Renal cortical epithelial cell (primary cell): Measurements from ENCODE around the gene PPP1R3D. TPM values are rescaled to one million over a fixed set of nuclear protein-coding genes. Genes with fewer than 3 reads are reported as not detected.
"Not testable (repeated sequence)": the region's sequence is repeated elsewhere in the genome, so short reads cannot be mapped to it uniquely, and the experiment has no call there.

Source experiments
- DNase-seq: peaks from one replicate; pipeline ENCODE4 v3.0.0-alpha.2; 2011; ENCODE audit warnings: low read depth
- total RNA-seq: library from RNA; depleted of rRNA; stranded (reverse); fragments of >200 nt; gene quantifications from 2 replicates; pipeline ENCODE4 v1.2.3, GENCODE V29; 2014

The PPP1R3D gene, protein sequence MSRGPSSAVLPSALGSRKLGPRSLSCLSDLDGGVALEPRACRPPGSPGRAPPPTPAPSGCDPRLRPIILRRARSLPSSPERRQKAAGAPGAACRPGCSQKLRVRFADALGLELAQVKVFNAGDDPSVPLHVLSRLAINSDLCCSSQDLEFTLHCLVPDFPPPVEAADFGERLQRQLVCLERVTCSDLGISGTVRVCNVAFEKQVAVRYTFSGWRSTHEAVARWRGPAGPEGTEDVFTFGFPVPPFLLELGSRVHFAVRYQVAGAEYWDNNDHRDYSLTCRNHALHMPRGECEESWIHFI
- total RNA-seq: 7.4 and 7.8 TPM in 2 replicates

DNA sequence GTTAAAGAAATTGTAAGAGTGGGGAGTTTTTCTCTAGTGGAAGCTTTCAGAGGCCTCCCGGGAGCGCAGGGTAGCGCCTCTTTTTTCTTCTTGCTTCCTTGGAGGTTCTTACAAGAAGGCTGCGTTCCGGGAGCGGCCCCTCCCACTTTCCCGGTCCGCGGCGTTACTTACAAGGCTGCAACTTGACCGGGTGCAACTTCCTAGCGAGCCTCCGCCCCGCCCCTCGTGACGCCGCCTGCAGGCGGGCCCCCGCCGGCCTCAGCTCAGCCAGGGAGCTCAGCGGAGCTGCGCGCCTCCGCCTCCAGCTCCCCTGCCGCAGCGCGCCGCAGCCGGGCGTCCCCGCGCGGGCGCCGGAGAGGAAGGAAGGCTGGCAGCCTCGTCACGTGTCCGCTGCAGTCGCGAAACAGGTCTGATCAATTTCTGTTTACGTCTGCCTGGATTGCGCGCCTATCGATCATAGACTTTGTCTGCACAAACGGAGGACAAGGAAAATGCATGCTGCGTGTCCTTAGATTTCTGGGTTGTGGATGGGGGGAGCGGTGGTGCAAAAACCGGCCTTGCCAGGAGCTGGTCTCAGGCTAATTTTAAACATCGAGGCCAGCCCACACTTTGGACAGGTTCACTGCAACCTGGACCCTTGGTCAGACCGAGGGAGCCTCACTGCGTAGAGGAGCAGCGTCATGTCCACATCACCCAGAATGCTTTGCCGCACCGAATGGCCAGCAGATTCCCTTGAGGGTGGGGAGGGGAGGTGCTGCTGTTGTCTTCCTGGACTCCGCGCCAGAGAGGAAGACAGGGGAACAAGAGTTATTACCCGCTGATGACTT, at the start of gene PPP1R3D, which contains the start of gene FAM217B:
Gene PPP1R3D, minus strand, starts transcription at position 177 of the 827 bp plus-strand sequence. CDS start 374 bp downstream, outside the sequence.
Gene FAM217B, plus strand, starts transcription at position 261 of the 827 bp plus-strand sequence. CDS start 3,555 bp downstream, outside the sequence.
- DNase-seq: peak; percentile 90

DNA sequence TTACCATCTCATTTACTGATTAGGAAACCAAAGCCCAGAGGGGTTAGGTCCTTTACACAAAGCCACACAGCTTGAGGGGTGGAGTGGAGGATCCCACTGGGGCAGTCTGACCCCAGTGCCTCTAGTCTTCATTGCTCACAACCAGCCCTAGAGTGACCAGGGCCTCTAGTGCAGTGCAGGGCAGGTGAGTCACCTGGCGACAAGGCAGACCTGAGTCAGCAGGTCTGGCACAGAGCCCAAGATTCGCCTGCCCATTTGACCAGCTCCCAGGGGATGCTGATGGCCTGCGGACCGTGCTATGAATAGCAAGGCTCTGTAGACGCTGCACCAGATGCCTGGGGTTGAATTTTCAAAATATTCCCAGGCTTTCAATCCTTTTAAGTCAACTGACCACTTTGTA, 48.0 kb upstream of the PPP1R3D start:
- peak; percentile 84 for DNase-seq

GRCh38 chr20:59987135-59987534, 47.0 kb upstream of the PPP1R3D start:
- no peak for DNase-seq

- no peak for DNase-seq
Observed at GRCh38 chr20:59985864-59986263, 45.8 kb upstream of the PPP1R3D start.

- no peak for DNase-seq
Observed at GRCh38 chr20:59985164-59985563, 45.1 kb upstream of the PPP1R3D start.

DNA sequence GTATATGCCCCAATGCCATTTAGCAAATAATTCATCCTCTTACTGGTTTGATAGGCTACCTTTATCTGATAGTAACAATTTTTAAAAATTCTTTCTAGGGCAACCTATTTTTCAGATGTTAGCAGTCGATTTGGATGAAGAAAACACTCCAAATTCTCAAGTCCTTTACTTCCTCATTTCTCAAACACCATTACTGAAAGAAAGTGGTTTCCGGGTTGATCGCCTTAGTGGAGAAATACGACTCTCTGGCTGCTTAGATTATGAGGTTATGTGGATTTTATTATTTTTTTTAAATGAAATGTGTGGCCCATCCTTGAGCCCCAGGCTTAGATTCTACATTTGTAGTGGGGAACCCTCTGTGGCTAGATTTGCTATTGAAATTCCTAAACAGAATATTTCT, 44.4 kb upstream of the PPP1R3D start:
- DNase-seq: no peak

DNA sequence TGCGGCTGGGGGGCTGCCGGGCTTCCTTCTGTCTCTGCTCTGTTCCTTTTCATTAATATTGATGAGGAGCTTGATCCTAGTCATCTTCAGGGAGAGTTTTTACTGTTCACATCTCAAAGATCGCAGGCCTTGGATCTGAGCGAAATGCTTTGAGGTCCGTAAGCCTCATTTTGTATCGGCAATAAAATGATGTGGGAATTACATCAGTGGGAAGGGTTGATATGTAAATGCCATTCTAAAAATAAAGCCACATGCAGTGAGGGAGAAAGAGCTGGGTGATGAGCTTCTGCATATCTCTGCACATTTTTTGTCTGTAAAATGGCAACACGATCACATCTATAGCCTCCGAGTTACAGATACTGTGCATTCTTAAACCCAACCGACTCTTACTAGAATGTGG, 43.0 kb upstream of the PPP1R3D start:
- DNase-seq: no peak

DNA sequence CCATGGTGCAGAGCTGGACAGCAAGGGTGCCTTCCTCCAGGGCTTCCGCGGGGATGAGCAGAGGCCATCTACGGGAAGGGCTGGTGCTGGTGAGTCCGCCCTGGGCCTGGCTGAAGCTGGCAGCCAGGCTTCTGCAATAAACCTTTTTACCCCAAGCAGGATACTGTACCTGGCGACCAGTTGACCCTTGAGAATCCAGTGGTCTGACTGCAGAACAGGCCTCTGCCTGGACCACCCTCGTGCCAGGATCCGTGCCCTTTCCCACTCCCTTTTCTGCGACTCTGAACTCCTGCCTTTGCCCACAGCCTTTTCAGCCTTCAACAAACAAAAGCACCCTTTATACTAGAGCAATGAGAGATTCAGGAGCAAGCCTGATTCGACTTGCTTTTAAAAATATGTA, 37.0 kb upstream of the PPP1R3D start:
- DNase-seq: no peak

DNA sequence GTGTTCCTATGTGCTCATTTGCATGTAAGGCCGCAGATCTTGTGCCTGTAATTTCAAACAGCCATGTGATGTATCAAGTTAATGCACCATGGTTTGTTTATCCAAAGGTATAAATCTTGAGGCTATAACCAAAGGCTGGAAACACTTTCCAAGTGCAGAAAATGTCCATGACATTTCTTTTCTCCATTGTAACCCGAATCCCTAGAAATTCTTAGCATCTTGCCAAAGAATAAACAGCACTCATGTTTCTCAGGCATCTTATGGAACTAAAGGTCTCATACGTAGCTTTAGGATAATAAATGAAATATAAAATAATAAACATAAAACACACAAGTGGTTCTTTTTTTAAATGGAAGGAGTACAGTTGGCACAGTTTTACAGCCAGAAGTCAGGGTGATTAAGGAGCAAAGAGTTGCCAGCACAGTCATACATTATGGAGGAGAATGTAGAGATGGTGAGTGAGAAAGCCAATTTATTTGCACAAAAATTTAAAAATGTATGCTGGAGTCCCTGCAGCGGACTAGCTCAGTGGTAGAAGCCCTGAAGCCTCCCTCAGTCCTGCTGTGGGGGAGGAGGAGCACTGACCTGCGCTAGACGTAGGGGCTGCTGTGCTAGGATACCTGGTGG, 36.2 kb upstream of the PPP1R3D start:
- DNase-seq: no peak

- peak; percentile 42 for DNase-seq
Observed at GRCh38 chr20:59972037-59972801, 32.1 kb upstream of the PPP1R3D start.

GRCh38 chr20:59971428-59971827, 31.3 kb upstream of the PPP1R3D start:
- DNase-seq: no peak

DNA sequence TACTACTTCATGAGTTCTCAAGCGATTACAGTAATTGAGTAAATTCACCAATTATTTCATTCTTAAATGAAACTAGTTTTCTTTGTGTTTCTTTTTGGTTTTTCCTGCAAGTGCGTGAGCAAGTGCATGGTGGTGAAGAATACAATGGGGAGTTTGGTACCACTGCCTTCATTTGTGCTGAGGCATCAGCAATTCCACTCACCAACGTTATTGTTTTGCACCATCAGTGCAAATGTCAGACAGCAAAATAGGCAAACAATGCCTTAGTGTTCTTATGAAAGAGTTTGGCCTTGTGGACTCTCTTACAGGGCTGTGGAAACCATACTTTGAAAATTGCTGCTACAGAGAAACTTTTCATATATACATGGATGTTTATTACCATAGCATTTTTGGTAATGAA, 26.3 kb upstream of the PPP1R3D start:
- no peak for DNase-seq

GRCh38 chr20:59962155-59962554, 22.1 kb upstream of the PPP1R3D start:
- no peak for DNase-seq

DNA sequence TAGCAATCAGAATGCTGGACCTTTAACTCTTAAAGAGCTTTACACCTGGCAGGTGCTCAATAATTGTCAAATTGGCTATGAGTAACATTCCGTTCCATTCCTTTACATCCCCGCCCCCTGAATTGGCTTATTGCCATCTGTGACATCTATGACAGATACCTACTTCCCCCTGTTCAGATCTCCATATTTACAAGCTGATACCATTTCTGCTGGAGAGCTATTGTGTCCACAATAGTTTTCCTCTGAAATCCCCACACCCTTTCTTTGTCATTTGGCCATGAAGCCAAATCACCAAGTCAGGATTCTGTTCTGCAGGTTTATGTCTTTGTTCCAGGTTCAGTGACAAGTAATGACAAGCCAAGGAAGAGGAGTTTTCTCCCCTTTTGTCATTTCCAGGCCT, 21.3 kb upstream of the PPP1R3D start:
- no peak for DNase-seq

DNA sequence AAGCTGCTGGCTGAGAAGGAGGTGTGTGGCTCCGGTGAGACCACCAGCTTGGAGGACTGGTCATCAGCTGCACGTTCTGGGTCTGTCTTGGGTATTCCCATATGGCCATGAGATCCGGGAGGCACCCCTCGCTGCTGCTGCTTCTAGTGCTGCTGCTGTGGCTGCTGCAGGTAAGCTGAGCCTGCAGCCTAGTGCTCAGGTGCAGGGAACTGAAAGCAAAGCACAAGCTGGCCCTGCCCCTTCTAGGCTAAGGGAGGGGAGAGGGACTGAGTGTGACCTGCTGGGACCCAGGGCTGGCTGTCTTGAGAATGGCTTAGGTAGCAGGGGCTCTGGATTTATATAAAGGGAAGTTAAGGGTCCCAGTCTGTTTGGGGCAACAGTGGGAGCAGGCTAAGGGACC, 18.5 kb upstream of the PPP1R3D start:
- DNase-seq: no peak

- no peak for DNase-seq
Observed at GRCh38 chr20:59958123-59958522, 18.0 kb upstream of the PPP1R3D start, which contains the start of gene CDH26. Gene CDH26, plus strand, starts transcription at chr20:59958423. Its CDS starts 304 bp downstream, at chr20:59958727.

GRCh38 chr20:59957568-59957967, 17.5 kb upstream of the PPP1R3D start:
- DNase-seq: not testable (repeated sequence)

GRCh38 chr20:59955131-59955796, 15.2 kb upstream of the PPP1R3D start:
- peak; percentile 18 for DNase-seq

- DNase-seq: no peak
Observed at GRCh38 chr20:59954718-59955117, 14.6 kb upstream of the PPP1R3D start.

GRCh38 chr20:59949911-59950310, 9.8 kb upstream of the PPP1R3D start:
- DNase-seq: no peak
